GM10847 (cell line): Measurements from ENCODE around the gene DRAXIN.

ENCODE experiments used
- POLR2A ChIP-seq: IDR thresholded peaks from 2 replicates; pipeline ENCODE4 v1.6.1; 2011; ENCODE audit not compliant: insufficient read length; ENCODE audit errors: extremely low read depth

Gene DRAXIN

DNA sequence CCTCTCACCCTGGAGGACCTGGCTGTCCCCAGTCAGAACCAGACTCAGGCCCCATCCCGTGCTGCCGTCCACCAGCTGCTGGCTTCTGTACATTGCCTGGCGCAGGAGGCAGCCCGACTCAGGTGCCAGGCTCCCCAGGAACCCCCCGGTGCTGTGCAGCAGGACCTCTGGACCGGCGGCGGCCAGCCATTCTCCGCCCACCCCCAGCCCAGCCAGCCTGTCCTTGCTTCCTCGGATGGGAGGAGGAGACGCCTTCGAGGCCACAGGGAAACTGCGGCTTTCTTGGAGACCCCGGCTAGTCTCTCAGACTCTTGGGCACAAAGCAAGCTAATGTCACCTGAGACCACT is 74.9 kb downstream of the DRAXIN start:
- no peak for TF ChIP-seq POLR2A

DNA sequence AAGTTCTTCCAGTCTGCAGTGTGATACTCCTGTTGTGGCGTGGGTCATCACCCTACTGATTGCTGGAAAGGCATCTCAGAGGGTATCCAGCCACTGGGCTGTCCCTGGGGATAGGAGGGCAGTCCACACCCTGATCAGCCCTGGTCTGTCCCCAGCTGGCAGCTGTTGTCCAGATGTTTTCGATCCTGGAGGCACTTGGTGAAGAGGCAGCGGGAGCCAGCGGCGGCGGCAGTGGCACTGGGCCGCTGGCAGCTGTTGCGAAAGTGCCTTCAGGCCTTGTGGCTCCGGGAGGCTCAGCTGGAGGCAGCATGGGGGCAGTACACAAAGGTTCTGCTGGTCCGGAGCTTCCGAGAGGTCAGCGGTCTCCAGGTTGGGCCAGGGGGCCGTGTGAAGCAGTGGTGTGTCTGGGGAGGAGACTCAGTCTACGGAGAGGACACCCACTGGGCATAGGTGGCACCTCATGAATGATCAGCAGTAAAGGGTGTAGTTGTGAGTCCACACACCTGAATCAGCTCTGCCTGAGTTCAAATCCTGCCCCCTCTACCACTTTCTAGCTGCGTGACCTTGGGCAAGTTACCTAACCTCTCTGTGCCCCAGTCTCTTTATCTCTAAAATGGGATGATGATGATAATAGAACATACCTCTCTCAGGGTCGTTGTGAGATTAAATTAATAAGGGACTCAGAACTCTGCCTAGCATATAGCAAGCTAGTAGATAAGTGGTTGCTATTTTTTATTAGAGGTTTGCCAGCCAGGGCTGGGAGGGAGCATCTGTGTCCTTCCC is 76.6 kb downstream of the DRAXIN start:
- TF ChIP-seq POLR2A: no peak

DNA sequence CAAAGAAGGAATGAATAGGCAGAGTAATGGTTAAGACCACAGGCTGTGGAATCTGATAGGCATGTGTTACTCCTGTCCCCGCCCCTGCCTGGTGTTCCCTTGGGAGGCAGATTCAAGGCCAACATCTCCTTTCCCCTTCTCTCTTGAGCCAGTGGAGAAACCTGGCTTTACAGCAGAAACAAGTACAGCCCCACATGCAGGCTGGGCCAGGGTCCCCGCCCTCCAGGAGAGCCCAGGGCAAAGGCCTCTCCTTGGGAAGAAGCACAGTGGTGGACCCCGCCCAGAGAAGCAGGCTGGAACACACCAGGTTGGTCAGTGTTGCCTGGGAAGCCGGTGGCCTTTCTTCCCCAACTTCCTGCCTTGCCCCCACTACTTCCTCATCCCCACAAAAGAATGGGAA is 77.3 kb downstream of the DRAXIN start:
- no peak for TF ChIP-seq POLR2A

DNA sequence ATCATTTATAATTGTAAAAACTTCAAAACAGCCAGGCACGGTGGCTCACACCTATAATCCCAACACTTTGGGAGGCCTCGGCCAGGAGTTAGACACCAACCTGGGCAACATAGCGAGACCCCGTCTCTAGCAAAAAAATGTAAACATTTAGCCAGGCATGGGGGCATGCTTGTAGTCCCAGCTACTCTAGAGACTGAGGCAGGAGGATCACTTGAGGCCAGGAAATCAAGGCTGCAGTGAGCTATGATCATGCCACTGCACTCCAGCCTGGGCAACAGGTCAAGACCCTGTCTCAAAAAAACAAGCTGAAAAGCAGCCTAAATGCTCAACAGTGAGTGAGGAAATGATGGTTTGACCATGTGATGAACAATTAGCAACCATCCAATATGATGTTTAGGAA is 77.8 kb downstream of the DRAXIN start:
- no peak for TF ChIP-seq POLR2A

DNA sequence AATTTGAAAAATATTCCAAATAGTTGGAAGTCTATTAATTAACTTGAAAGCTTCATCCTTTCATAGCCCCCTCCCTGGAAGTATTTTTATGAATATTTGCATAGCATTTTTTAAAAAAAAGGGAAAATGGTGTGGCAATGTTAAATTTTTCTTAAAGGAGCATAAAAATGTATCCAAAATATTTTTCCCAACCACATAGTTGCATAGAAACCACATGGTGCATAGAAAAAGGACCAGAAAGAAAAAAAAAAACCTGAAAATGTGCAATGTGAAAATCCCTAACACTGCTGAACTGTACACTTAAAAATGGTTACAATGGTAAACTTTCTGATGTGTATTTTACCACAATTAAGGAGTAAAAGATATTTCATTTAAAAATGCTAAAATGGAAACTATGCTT is 78.5 kb downstream of the DRAXIN start:
- TF ChIP-seq POLR2A: no peak

DNA sequence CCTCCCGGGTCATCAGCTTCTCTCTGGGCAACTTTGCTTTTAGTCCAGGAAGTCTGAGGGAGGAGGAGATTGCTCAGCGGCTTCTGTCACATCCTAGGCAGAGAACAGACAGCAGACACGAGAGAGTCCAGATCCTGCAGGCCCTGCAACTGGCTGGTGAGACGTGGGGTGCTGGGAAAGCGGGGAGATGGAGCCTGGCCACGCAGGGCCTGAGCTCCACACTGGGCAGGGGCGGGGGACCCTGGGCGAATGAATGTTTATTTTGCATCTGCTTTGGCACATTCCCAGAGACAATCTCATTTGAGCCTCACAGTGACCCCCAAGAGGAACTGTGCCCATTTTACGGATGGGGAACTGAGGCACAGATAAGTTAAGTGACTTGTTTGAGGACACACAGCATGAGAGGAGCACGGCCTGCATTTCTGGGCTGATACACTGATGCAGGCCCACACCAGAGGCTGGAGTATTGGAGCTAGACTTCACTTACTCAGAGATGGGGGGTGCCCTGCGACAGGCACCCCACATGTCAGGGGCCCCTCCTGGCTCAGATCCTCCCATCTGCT is 80.1 kb downstream of the DRAXIN start:
- TF ChIP-seq POLR2A: no peak

DNA sequence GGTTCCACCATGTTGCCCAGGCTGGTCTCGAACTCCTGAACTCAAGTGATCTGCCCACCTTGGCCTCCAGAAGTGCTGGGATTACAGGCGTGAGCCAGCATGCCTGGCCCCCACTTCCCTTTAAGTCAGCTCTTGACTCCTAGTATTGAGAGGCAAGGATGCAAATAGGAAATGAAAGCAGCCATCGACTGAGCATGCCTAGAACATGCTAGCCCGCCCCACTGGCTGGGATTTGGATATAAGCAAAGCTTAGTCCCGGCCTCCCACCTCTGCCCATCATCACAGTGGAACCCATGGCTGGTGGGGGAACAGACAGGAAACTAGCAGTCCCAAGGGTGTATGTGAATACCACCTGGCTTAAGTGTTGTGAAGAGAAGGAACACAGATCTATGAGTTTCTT is 80.9 kb downstream of the DRAXIN start:
- TF ChIP-seq POLR2A: no peak

DNA sequence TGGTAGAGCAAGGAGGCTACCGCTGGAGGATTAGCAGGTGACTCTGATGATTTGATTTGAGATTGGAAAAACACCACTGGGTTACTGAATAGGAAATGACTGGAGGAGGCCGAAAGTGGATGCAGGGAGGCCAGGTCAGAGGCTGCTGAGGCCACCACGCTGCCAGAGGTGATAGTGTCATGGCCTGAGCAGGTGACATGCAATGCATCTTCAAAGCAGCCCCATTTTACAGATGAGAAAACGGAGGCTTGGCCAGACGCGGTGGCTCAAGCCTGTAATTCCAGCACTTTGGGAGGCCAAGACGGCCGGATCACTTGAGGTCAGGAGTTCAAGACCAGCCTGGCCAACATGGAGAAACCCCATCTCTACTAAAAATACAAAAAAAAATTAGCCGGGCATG is 83.2 kb downstream of the DRAXIN start:
- TF ChIP-seq POLR2A: no peak
